ENCODE results near the gene SPPL3.

The SPPL3 gene

DNA sequence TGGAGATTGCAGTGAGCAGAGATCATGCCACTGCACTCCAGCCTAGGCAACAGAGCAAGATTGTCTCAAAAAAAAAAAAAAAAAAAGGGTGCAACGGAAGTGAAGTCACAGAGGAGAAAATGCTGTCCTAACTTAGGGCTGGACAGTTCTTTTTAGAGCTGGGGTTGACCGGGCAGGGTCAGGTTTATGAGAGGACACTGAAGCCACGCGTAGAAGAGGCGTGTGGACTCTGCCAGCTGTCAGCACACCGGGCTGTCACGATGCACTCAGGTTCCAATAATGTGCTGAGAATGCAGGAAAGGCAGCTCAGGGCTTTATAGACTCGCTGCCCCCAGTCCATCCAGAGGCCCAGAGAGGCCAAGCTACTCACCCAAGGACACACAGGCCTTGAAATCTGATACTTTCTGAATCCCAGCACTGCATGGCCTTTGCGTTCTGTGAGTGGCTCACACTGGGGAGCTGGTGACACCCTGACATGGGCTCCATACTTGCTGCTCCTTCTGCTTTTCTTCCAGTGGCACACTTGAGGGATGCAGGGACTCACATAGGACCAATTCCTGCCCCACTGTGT, 28.9 kb upstream of the SPPL3 start:
- Mint-ChIP-seq H3K27me3 (no peaks in the 10 kb centered on the region), H3K4me1 (ENCODE audit: low read depth) (no peaks in the 10 kb centered on the region), H3K27ac (no peak overlapping the region), H3K9me3 (no peaks in the 10 kb centered on the region), H3K4me3 (no peak overlapping the region), H3K36me3 (ENCODE audit: low read depth) (no peaks in the 10 kb centered on the region)

DNA sequence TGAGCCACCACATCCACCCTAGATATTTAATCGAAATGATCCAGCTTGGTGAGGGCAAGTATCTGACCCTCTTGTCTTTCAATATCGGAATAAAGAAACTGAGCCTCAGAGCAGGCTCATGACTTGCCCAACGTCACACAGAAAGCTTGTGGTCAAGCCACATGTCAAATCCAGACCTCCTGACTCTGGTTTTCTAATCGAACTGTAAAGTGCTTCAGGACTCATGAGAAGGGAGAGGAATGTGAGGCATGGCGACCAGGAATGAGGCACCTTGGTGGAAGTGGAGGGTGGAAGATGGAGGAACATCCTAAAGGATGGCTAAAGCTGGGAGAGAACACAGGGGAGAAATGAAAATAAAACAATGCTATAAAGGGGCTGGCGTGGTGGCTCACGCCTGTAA, 27.9 kb upstream of the SPPL3 start:
- Mint-ChIP-seq H3K9me3 (no peaks in the 10 kb centered on the region), H3K4me1 (ENCODE audit: low read depth) (no peaks in the 10 kb centered on the region), H3K36me3 (ENCODE audit: low read depth) (no peaks in the 10 kb centered on the region), H3K27me3 (no peaks in the 10 kb centered on the region), H3K4me3 (no peak overlapping the region), H3K27ac (no peak overlapping the region)

DNA sequence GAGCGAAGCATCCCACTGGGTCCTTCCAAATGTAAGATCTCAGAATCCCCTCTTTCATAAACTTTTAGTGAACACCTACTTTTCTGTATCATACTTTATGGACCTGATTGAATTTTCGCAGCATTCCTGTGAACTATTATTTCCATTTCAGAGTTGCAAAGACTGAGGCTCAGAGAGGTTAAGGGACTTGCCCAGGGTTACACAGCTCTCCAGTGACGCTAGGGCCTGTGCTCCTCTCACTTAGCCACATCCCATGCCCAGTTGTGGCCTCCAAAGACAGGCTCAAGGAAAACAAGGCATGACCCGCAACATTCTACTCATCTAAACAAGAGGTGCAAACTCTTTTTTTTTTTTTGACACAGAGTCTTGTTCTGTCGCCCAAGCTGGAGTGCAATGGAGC, 25.9 kb upstream of the SPPL3 start:
- Mint-ChIP-seq H3K4me3 (no peak overlapping the region), H3K4me1 (ENCODE audit: low read depth) (no peaks in the 10 kb centered on the region), H3K27ac (no peak overlapping the region), H3K27me3 (no peaks in the 10 kb centered on the region), H3K36me3 (ENCODE audit: low read depth) (no peaks in the 10 kb centered on the region), H3K9me3 (no peaks in the 10 kb centered on the region)

DNA sequence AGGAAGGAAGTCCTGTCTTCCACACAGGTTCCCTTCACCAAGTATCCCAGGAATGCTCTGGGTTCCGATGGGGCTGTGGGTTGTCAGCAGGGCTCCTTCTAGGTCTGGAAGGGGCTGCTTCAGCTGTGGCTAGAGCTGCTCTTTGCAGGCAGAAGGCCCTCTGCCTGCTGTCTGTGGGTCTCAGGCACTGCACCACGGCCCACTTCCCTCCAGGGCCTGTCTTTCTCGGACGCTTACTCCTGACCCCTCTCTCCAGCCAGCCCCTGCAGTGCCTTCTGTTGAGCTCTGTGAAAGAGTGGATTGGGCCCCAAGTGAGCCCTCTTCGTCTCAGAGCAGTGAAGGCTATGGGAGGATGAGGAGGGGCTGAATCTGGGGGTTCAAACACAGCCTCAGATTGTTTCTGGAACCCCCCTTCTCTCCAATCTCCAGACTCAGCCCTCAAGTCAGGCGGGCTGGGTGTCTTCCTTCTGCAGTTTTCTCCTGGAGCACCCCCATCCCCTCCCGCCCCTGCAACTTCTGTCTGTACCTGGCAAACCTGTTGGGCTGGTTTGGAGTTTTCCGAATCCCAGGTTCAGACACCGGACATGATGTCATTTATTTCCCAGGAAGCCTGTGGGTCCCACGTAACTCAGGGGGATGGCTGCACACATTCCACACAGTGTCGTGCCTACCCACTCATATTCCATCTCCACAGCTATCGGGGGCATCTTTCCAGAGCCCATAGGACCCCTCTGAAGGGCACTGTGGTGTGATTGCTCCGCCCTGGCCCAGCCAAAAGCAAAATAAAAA, 24.9 kb upstream of the SPPL3 start:
- no peaks in the 10 kb centered on the region for H3K27me3 Mint-ChIP-seq
- H3K4me3 Mint-ChIP-seq: no peak overlapping the region
- H3K9me3 Mint-ChIP-seq: no peaks in the 10 kb centered on the region
- no peak overlapping the region for H3K27ac Mint-ChIP-seq
- H3K4me1 Mint-ChIP-seq (ENCODE audit: low read depth): no peaks in the 10 kb centered on the region
- no peaks in the 10 kb centered on the region for H3K36me3 Mint-ChIP-seq (ENCODE audit: low read depth)

DNA sequence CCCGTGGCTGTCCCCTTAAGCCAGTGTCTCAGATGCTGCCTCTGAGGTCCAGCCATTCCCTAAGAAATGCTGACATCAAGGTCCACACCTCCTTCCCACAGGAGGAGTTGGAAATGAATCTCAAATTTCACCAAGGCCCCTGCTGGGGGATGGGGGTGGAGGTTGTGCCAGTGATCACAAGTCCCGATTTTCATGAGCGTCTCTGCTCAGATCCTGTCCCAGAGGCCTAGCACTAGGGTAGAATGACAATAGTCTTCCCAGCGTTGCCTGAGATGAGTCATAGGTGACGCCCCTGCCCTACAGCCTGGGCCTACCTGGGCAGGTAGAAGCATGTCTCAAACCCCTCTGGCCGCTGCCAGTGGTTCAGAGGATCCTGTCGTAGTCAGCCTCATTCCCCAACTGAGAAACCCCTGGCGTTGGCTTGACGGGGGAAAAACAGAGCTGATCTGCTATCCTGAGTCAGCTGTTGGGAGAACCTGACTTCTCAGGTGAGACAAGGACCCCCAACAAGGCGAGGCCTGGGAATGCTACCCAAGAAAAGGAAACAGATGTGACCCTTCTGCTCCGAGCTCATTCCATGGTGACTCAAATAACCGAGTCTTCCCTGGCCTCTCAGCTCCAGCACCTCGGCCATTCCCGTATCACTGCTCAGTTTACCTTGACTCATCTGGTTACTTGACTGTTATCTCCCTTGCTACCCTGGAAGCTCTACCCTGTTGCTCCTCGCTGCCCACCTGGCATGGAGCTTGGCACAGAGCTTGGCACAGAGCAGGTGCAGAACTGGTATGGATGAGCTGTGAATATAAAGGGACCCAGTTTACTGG, 21.8 kb upstream of the SPPL3 start:
- H3K27ac Mint-ChIP-seq: no peak overlapping the region

GRCh38 chr12:120922279-120922678, 18.1 kb upstream of the SPPL3 start:
- H3K9me3 Mint-ChIP-seq: peaks cover 6% of the 10 kb centered on the region
- peaks cover 7% of the 10 kb centered on the region for H3K36me3 Mint-ChIP-seq (ENCODE audit: low read depth)
- H3K4me3 Mint-ChIP-seq: no peak overlapping the region
- no peaks in the 10 kb centered on the region for H3K4me1 Mint-ChIP-seq (ENCODE audit: low read depth)
- H3K27ac Mint-ChIP-seq: no peak overlapping the region
- no peaks in the 10 kb centered on the region for H3K27me3 Mint-ChIP-seq

More for the DNA sequence above, 21.8 kb upstream of the SPPL3 start:
- no peaks in the 10 kb centered on the region for H3K9me3 Mint-ChIP-seq
- H3K27me3 Mint-ChIP-seq: no peaks in the 10 kb centered on the region
- no peak overlapping the region for H3K4me3 Mint-ChIP-seq
- no peaks in the 10 kb centered on the region for H3K36me3 Mint-ChIP-seq (ENCODE audit: low read depth)
- H3K4me1 Mint-ChIP-seq (ENCODE audit: low read depth): no peaks in the 10 kb centered on the region

DNA sequence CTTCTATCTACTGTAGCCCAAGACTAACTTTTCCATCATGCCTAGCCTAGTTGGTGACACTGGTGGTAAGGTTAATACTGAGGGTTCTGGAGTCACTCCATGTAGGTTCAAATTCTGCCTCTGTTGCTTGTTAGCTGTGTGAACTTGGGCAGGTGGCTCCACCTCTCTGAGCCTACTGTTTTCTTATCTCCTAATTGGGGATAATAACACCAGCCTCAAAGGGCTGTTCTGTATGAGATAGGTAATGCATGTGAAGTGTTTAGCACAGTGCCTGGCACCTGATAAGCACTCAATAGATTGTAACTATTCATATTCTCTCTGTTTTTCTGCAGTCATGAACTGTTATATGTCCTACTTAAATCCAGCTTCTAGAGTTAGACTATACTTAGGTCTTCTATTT, 17.5 kb upstream of the SPPL3 start:
- Mint-ChIP-seq H3K27me3 (no peaks in the 10 kb centered on the region), H3K4me1 (ENCODE audit: low read depth) (no peaks in the 10 kb centered on the region)

GRCh38 chr12:120920178-120920577, 16.0 kb upstream of the SPPL3 start:
- peaks cover 7% of the 10 kb centered on the region for H3K36me3 Mint-ChIP-seq (ENCODE audit: low read depth)
- no peak overlapping the region for H3K27ac Mint-ChIP-seq

More for the DNA sequence above, 17.5 kb upstream of the SPPL3 start:
- H3K36me3 Mint-ChIP-seq (ENCODE audit: low read depth): peaks cover 7% of the 10 kb centered on the region
- H3K9me3 Mint-ChIP-seq: peaks cover 9% of the 10 kb centered on the region
- no peak overlapping the region for H3K4me3 Mint-ChIP-seq
- no peak overlapping the region for H3K27ac Mint-ChIP-seq

DNA sequence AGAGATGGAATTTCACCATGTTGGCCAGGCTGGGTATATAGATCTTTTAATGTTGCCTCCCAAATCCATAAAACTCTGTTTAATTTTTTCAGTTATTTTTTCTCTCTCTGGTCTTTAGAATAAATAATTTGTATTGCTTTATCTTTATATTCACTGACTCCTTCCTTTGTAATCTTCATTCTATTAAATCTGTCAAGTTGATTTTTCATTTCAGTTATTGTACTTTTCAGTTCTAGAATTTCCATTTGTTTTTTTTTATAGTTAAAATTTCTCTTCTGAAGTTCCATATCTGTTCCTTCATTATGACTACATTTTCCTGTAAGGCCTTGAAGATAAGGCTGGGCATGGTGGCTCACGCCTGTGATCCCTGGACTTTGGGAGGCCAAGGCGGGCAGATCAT, 13.6 kb upstream of the SPPL3 start:
- no peaks in the 10 kb centered on the region for H3K4me1 Mint-ChIP-seq (ENCODE audit: low read depth)
- H3K9me3 Mint-ChIP-seq: peaks cover 11% of the 10 kb centered on the region
- H3K27me3 Mint-ChIP-seq: no peaks in the 10 kb centered on the region
- H3K36me3 Mint-ChIP-seq (ENCODE audit: low read depth): peaks cover 7% of the 10 kb centered on the region
- no peak overlapping the region for H3K4me3 Mint-ChIP-seq
- no peak overlapping the region for H3K27ac Mint-ChIP-seq

More at GRCh38 chr12:120920178-120920577, 16.0 kb upstream of the SPPL3 start:
- Mint-ChIP-seq H3K4me1 (ENCODE audit: low read depth) (no peaks in the 10 kb centered on the region), H3K4me3 (no peak overlapping the region), H3K27me3 (no peaks in the 10 kb centered on the region), H3K9me3 (peaks cover 11% of the 10 kb centered on the region)

DNA sequence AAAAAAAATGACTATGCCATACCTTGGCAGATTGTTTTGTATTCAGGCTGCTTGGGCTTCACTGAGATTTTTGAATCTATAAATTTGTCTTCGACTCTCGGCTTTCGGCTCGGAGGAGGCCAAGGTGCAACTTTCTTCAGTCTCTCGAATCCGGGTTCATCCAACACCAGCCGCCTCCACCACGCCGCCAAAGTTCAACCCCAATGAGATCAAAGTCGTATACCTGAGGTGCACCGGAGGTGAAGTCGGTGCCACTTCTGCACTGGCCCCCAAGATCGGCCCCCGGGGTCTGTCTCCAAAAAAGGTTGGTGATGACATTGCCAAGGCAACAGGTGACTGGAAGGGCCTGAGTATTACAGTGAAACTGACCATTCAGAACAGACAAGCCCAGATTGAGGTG, 12.4 kb upstream of the SPPL3 start:
- no peaks in the 10 kb centered on the region for H3K4me1 Mint-ChIP-seq (ENCODE audit: low read depth)
- H3K4me3 Mint-ChIP-seq: no peak overlapping the region
- peaks cover 11% of the 10 kb centered on the region for H3K9me3 Mint-ChIP-seq
- H3K36me3 Mint-ChIP-seq (ENCODE audit: low read depth): peaks cover 7% of the 10 kb centered on the region
- no peak overlapping the region for H3K27ac Mint-ChIP-seq
- no peaks in the 10 kb centered on the region for H3K27me3 Mint-ChIP-seq

GRCh38 chr12:120914794-120915193, 10.6 kb upstream of the SPPL3 start:
- H3K27ac Mint-ChIP-seq: no peak overlapping the region
- H3K4me3 Mint-ChIP-seq: no peak overlapping the region
- H3K27me3 Mint-ChIP-seq: no peaks in the 10 kb centered on the region
- H3K4me1 Mint-ChIP-seq (ENCODE audit: low read depth): no peaks in the 10 kb centered on the region
- H3K36me3 Mint-ChIP-seq (ENCODE audit: low read depth): peaks cover 7% of the 10 kb centered on the region
- H3K9me3 Mint-ChIP-seq: peaks cover 11% of the 10 kb centered on the region

DNA sequence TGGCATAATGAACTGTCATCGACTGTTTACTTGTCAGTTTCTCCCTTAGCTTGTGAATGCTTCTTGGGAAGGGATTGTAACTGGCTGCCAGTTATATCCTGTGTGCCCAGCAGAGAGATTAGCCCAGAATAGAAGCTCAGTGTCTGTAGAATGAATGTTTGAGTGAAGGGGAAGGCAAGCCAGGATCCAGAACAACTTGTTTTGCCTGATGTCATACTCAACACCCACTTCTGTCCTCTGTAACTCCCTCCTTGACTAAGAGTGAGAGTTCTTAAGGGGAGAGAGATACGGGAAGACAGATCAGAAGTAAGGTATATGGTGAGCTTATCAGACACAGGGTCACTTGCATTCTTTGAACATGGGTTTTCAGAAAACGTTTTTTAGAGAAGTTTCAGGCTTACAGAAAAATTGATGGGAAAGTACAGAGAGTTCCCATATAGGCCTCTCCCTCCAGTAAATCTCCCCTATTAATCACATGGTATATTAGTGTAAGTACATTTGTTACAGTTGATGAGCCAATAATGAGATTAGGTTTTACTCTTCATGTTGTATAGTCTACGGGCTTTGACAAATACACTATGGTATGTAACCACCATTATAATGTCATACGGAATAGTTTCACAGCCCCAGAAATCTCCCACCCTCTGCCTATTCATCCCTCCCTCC, 5.6 kb upstream of the SPPL3 start:
- H3K36me3 Mint-ChIP-seq (ENCODE audit: low read depth): no peaks in the 10 kb centered on the region
- H3K9me3 Mint-ChIP-seq: no peaks in the 10 kb centered on the region
- H3K4me1 Mint-ChIP-seq (ENCODE audit: low read depth): no peaks in the 10 kb centered on the region
- H3K27ac Mint-ChIP-seq: no peak overlapping the region
- no peak overlapping the region for H3K4me3 Mint-ChIP-seq
- no peaks in the 10 kb centered on the region for H3K27me3 Mint-ChIP-seq

GRCh38 chr12:120905856-120906384, 1.8 kb upstream of the SPPL3 start:
- no peaks in the 10 kb centered on the region for H3K9me3 Mint-ChIP-seq
- no peaks in the 10 kb centered on the region for H3K27me3 Mint-ChIP-seq
- H3K36me3 Mint-ChIP-seq (ENCODE audit: low read depth): peaks cover 7% of the 10 kb centered on the region
- H3K4me3 Mint-ChIP-seq: no peak overlapping the region
- peaks cover 21% of the 10 kb centered on the region for H3K4me1 Mint-ChIP-seq (ENCODE audit: low read depth)
- H3K27ac Mint-ChIP-seq: no peak overlapping the region

DNA sequence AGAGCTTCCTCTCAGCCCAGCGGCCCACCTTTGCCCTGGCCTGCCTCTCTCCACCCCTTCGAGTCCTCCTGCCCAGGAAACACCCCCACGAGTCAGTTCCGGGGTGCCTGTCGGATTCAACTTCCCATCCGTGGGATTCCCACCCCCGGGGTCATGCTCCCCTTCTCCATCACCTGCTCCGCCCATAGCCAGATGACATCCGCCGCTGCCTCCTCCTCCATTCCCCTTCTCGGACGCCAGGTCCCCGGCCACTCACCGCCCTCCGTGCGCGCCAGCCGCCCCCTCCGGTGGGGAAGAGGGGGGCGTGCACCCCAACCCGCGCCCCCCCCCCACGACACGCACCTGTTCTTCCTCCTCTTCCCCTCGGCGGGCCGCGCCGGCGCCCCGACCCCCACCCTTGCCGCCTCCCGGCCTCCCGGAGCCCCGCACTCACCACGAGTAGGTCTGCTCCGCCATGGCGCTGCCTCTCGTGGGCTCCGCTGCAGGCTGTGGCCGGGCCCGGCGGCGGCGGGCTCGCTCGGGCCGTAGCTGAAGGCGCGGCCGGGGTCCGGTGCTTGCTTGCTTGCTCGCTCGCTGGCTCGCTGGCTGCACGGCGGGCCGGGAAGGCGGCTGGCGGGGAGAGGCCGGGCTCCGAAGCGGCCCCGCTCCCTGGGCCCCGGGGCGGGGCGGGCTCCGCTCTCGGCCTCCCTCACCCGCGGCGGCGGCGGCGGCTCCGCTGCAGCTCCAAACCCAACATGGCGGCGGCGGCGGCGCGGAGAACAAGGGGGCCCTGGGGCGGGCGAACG, 554 bp downstream of the SPPL3 start:
- H3K9me3 Mint-ChIP-seq: no peaks in the 10 kb centered on the region
- H3K4me3 Mint-ChIP-seq: peak overlapping the region; percentile 99
- H3K27me3 Mint-ChIP-seq: no peaks in the 10 kb centered on the region
- peak overlapping the region; percentile 93 for H3K27ac Mint-ChIP-seq
- peaks cover 21% of the 10 kb centered on the region for H3K36me3 Mint-ChIP-seq (ENCODE audit: low read depth)
- H3K4me1 Mint-ChIP-seq (ENCODE audit: low read depth): peaks cover 29% of the 10 kb centered on the region

Measured in stimulated activated naive CD8-positive, alpha-beta T cell treated with anti-CD3 and anti-CD28 coated beads, Interleukin-15, Interleukin-2, amounts not matched to agents 100 ng/mL and 50 ng/mL, for 24 hours (primary cell).